Measurements from ENCODE around the gene OGA.
A peak's percentile ranks its signal among the peaks of the same experiment; 100 is the strongest.

OGA gene

DNA sequence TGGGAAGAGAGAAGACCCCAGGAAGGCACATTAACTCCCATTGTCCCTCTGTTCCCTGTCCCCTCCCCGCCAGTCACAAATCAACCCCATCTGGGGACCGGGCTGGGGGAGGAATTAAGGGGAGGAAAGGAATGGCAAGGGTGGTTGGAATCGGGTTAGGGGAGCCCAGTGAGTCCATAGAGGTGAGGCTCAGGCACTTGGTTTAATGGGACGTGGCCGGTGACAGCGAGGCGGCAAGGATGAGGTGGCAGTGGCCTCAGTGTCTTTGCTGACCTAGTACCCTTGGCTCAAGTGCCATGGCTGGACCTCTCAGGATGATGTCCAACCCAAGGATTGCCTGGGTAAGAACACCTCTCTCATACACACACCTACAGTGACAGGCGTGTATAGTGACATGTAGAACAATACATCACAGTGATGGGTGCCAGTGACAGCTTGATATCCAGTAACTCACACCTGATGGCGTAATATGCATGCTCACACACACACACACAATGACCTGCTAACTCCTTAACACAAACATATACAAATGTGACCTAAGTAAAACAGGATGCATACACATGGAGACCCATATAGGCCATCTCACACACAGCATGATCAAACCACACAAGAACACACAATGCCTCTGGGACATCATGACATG is 13.0 kb upstream of the OGA start:
- H3K9ac ChIP-seq (ENCODE audit: insufficient read length), result peak overlapping the region; percentile 67
- no peaks in the 10 kb centered on the region for H3K36me3 ChIP-seq (ENCODE audit: insufficient read depth, low read length)
- H3K4me3 ChIP-seq, result peak overlapping the region; percentile 66
- no peak for TF ChIP-seq EZH2 (IDR thresholded peaks at IDR 0.05)
- no peak for TF ChIP-seq FOXP2 (optimal IDR thresholded peaks at IDR 0.05; ENCODE audit: control extremely low read depth, extremely low read length, insufficient read depth)
- TF ChIP-seq POLR2AphosphoS5 (IDR thresholded peaks at IDR 0.05; ENCODE audit: borderline replicate concordance, low read depth, low read length), result no peak
- no peaks in the 10 kb centered on the region for H3K9me3 ChIP-seq (ENCODE audit: low read depth, low read length)
- no peak for DNase-seq (ENCODE audit: low read depth, low spot score)
- H3K27ac ChIP-seq, result peak overlapping the region; percentile 95

DNA sequence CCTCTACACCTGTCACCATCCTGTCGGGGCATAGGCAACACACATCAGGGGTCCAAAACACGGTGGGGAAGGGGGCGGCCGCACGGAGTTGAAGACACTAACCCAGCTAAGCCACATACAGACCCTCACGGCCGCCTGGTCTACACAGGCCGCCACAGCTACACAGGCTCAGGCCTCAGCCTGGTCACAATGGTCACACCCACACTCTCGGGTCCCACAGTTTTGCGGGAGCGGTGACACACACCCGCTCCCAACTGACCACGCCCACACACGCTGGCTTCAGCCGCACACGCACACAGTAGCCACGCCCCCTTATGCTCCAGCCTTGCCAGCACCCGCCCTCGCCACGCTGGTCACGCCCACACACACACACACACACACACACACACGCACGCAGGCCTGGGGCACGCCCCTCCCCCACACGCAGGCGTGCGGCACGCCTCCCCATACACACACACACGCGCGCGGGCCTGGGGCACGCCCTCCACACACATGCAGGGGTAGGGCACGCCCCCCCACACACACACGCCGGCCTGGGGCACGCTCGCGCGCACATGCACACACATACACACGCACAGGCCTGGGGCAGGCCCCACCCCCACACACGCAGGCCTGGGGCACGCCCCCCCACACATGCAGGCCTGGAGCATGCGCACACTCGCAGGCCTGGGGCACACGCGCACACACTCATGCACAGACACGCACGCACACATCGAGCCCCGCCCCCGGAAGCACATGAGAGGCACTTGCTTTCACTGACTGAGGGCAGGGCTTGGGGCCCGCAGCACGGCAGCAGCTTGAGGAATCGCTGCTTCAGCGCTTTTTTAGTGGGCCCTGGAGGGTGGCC is 12.3 kb upstream of the OGA start:
- Histone ChIP-seq H3K27ac (peak overlapping the region; percentile 95), H3K36me3 (ENCODE audit: insufficient read depth, low read length) (no peaks in the 10 kb centered on the region), H3K9ac (ENCODE audit: insufficient read length) (peak overlapping the region; percentile 67), H3K4me3 (peak overlapping the region; percentile 66), H3K9me3 (ENCODE audit: low read depth, low read length) (no peaks in the 10 kb centered on the region)
- peak; percentile 34 for DNase-seq (ENCODE audit: low read depth, low spot score)
- no peak for TF ChIP-seq EZH2 (IDR thresholded peaks at IDR 0.05)
- TF ChIP-seq POLR2AphosphoS5 (IDR thresholded peaks at IDR 0.05; ENCODE audit: borderline replicate concordance, low read depth, low read length), result peak; percentile 52
- peak; percentile 56 for TF ChIP-seq FOXP2 (optimal IDR thresholded peaks at IDR 0.05; ENCODE audit: control extremely low read depth, extremely low read length, insufficient read depth)

DNA sequence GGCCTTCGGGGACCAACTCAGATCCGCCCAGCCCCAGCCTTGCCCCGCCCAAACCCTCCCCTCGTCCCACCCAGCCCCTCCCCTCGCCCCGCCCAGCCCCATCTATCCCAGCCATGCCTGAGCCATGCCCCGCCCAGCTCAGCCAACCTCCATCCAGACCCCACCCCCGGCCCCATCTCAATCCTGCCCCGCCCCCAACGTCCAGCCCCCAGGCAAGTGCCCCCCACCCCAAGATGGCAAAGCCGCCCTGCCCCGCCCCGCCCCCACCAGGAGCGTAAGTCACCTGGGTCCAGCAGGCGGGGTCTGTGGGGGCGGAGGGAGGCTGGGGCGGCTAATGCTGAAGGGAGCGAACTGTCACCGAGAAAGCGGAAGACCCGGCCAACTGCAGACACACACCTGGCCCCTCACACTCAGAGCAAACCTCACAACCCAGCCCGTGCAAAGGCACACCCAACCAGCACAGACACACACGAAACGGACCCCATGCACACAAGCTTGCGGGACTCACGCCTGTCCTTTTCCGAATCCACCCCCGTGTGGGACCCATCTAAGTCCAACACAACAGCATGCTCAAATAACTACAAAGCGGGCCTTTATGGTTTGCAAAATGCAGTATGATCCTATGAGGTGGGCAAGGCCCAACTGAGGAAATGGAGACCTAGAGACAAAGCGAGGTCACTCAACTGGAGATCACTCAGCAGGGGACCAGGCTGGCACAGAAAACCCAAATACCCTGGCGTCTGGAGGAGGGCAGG is 11.5 kb upstream of the OGA start:
- Histone ChIP-seq H3K36me3 (ENCODE audit: insufficient read depth, low read length) (no peaks in the 10 kb centered on the region), H3K9ac (ENCODE audit: insufficient read length) (no peak overlapping the region), H3K9me3 (ENCODE audit: low read depth, low read length) (no peaks in the 10 kb centered on the region), H3K27ac (peak overlapping the region; percentile 95; the same call in 1 of the 2 replicates), H3K4me3 (no peak overlapping the region)
- DNase-seq (ENCODE audit: low read depth, low spot score), result no peak
- no peak for TF ChIP-seq EZH2 (IDR thresholded peaks at IDR 0.05)
- no peak for TF ChIP-seq POLR2AphosphoS5 (IDR thresholded peaks at IDR 0.05; ENCODE audit: borderline replicate concordance, low read depth, low read length)
- TF ChIP-seq FOXP2 (optimal IDR thresholded peaks at IDR 0.05; ENCODE audit: control extremely low read depth, extremely low read length, insufficient read depth), result no peak

GRCh38 chr10:101828766-101829551 is 10.7 kb upstream of the OGA start:
- no peaks in the 10 kb centered on the region for H3K9me3 ChIP-seq (ENCODE audit: low read depth, low read length)
- DNase-seq (ENCODE audit: low read depth, low spot score), result no peak
- no peak overlapping the region for H3K27ac ChIP-seq
- TF ChIP-seq EZH2 (IDR thresholded peaks at IDR 0.05) (no peak), FOXP2 (optimal IDR thresholded peaks at IDR 0.05; ENCODE audit: control extremely low read depth, extremely low read length, insufficient read depth) (no peak), POLR2AphosphoS5 (IDR thresholded peaks at IDR 0.05; ENCODE audit: borderline replicate concordance, low read depth, low read length) (no peak)
- no peaks in the 10 kb centered on the region for H3K36me3 ChIP-seq (ENCODE audit: insufficient read depth, low read length)
- H3K4me3 ChIP-seq, result no peak overlapping the region
- no peak overlapping the region for H3K9ac ChIP-seq (ENCODE audit: insufficient read length)

DNA sequence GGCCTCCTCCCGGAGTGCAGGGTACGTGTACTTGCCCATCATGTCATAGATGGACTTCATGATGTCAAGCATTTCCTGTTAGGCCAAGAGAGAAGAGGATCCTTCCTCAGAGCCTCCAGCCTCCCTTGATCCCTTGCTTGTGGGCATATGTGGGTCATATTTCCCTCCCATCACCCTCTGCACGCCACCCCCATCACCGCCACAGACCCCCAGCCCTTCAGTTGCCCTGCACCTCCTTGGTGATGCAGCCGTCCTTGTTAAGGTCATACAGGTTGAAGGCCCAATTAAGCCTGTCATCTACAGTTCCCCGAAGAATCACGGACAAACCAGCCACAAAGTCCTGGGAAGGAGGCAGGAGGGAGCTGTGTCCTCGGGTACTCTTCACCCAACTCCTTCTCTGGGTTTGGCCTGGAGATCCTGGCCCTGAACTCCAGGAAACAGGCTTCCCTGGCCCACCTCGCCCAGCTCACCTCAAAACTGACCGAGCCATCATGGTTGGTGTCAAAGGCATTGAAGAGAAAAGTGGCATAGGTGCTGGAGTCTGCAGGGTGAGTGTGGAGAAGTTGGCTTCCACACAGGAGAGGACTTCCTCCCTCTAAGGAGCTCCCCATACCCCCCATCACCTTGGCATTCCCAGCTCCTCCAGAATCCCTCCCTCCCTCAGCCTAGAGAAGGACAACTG is 9.8 kb upstream of the OGA start:
- DNase-seq (ENCODE audit: low read depth, low spot score), result no peak
- no peak overlapping the region for H3K9ac ChIP-seq (ENCODE audit: insufficient read length)
- H3K36me3 ChIP-seq (ENCODE audit: insufficient read depth, low read length), result no peaks in the 10 kb centered on the region
- H3K27ac ChIP-seq, result no peak overlapping the region
- H3K9me3 ChIP-seq (ENCODE audit: low read depth, low read length), result no peaks in the 10 kb centered on the region
- H3K4me3 ChIP-seq, result no peak overlapping the region
- TF ChIP-seq FOXP2 (optimal IDR thresholded peaks at IDR 0.05; ENCODE audit: control extremely low read depth, extremely low read length, insufficient read depth), result no peak
- no peak for TF ChIP-seq POLR2AphosphoS5 (IDR thresholded peaks at IDR 0.05; ENCODE audit: borderline replicate concordance, low read depth, low read length)
- TF ChIP-seq EZH2 (IDR thresholded peaks at IDR 0.05), result no peak

DNA sequence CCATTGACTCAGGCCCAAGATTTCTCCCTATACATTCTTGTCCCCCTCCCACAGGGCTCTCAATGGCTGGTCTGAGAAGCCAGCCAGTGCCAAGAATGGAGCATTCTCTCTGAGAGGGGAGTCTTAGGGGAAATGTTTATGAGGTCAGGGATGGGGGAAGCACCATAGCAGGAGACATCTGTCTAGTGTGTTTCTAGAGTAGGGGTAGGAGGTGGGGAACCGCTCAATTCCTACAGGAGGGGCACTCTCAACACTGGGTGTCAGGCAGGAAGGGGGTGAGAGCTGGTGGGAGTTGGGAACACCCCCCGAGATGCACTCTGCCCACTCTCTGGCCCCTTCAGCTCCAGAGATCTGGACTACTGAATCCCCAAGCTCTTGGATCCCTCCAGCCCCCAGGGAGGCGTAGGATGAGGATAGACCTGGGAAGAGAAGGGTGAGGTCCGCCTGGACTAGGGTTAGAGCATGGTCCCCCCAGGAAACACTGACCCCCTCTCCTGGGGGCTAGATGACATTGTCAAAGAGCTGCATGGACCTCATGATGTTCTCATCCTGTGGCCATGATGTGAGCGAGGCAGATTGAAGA is 8.7 kb upstream of the OGA start:
- Histone ChIP-seq H3K9me3 (ENCODE audit: low read depth, low read length) (no peaks in the 10 kb centered on the region), H3K36me3 (ENCODE audit: insufficient read depth, low read length) (no peaks in the 10 kb centered on the region), H3K4me3 (no peak overlapping the region), H3K27ac (no peak overlapping the region), H3K9ac (ENCODE audit: insufficient read length) (no peak overlapping the region)
- TF ChIP-seq FOXP2 (optimal IDR thresholded peaks at IDR 0.05; ENCODE audit: control extremely low read depth, extremely low read length, insufficient read depth) (no peak), POLR2AphosphoS5 (IDR thresholded peaks at IDR 0.05; ENCODE audit: borderline replicate concordance, low read depth, low read length) (no peak), EZH2 (IDR thresholded peaks at IDR 0.05) (no peak)
- no peak for DNase-seq (ENCODE audit: low read depth, low spot score)

DNA sequence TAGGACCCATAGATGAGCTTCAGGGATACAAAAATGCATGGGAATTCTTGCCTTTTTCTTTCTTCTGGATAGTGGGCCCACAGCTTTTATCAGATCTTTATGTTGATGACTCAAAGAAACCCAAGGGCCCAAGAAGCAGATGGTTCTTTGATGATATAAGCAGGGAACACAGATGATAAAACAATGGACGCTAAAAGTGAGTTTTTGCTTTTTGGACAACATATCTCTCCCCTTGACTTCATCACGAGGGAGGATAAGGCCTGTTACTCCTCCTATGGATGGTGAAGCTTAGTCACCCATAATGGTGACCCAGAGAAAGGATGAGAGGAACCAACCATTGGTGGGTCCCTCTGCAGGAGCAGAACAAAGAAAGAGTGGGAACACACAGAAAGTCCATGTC is 6.5 kb upstream of the OGA start:
- no peak overlapping the region for H3K9ac ChIP-seq (ENCODE audit: insufficient read length)
- H3K27ac ChIP-seq, result no peak overlapping the region
- no peak overlapping the region for H3K4me3 ChIP-seq
- DNase-seq (ENCODE audit: low read depth, low spot score), result no peak
- H3K36me3 ChIP-seq (ENCODE audit: insufficient read depth, low read length), result no peaks in the 10 kb centered on the region
- TF ChIP-seq FOXP2 (optimal IDR thresholded peaks at IDR 0.05; ENCODE audit: control extremely low read depth, extremely low read length, insufficient read depth) (no peak), EZH2 (IDR thresholded peaks at IDR 0.05) (no peak), POLR2AphosphoS5 (IDR thresholded peaks at IDR 0.05; ENCODE audit: borderline replicate concordance, low read depth, low read length) (no peak)
- H3K9me3 ChIP-seq (ENCODE audit: low read depth, low read length), result no peaks in the 10 kb centered on the region
